ENCODE measurements around the gene SGMS1. TPM values are rescaled to one million over a fixed set of nuclear protein-coding genes. Genes with fewer than 3 reads are reported as not detected.
"Not testable (repeated sequence)": the region's sequence is repeated elsewhere in the genome, so short reads cannot be mapped to it uniquely, and the experiment has no call there.

The SGMS1 gene
- polyA plus RNA-seq, 3 donors: 53.2 to 57.3 (median 54.7) TPM

GRCh38 chr10:50561816-50562215, 61.9 kb downstream of the SGMS1 start:
- DNase-seq (ENCODE audit: low read depth in 3 of 3, low spot score in 2 of 3): no peak

- no peak for DNase-seq (ENCODE audit: low read depth in 3 of 3, low spot score in 2 of 3)
Measured at GRCh38 chr10:50561266-50561665, 62.5 kb downstream of the SGMS1 start.

DNA sequence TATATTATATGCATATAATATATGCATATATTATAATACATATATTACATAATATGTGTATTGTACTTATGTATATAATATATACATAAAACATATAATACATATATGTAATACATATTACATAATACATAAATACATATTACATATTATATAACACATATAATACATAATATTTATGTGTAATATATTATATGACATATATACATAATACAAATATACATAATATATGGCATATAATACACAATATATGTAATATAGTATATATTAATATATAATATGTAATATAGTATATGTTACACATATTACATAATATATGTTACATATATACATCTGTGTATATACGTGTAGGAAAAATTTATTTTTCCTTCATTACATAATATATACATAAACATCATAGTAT, 63.4 kb downstream of the SGMS1 start:
- DNase-seq (ENCODE audit: low read depth in 3 of 3, low spot score in 2 of 3): no peak

- DNase-seq (ENCODE audit: low read depth in 3 of 3, low spot score in 2 of 3): no peak
Measured at GRCh38 chr10:50558371-50558770, 65.4 kb downstream of the SGMS1 start.

DNA sequence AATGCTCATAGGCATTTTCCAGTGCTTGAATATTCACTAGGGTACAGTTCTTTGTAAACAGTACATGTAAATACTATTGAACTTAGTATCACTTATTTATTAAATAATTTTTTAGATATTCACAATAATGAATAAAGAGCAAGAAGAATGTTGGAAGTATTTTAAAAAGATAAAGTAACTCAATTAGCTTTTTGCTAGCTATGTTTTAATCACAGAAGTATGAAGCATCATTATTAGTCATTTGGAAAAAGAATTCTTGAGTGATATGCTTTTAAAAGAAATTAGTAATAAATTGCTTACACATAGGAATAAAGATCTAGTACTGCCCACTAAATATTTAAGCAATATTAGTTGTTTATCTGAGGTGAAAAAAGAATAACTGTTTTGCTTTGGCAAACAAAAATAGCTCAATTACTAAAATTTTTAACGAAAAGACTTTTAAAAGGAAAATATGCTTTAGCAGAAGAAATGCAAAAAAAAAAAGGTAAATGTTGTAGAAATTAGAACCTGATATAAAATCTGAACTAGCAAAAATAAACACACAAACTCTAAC, 66.5 kb downstream of the SGMS1 start:
- no peak for DNase-seq (ENCODE audit: low read depth in 3 of 3, low spot score in 2 of 3)

DNA sequence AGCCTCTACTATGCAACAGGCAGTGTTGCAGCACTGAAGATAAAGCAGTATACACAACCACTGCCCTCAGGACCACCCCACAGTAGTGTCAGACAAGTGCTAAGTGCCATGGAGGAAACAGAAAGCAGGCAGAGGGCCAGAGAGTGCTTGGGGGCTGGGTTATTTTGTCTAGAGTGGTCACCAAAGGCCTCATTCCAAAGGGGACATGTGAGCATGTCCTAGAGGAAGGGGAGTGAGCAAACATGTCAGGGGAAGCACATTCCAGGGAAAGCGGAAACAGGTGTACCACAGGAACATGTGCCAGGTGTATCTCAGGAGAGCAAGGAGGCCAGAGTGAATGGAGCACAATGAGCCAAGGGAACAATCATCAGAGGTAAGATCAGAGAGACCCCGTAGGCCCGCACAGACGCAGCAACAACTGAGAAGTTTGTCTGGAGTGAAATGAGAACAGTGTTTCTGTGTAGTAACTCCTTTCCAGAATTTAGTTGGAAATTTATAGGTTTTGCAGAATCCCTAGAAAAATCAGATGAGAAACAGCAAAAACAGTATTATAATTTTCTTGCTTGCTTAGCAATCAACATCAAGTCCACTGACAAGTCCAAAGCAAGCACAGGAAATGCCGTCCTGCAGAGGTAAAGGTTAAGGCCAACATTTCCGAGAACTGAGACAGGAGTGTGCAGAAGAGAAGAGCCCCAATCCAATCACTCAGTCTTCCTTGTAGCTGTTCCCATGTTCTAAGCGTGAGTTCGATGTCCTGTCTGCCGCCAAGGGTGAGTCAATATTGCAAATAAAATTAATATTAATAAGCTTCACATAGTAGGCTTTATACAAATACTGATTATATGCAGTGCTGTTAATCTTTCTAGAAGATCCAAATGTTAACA, 67.3 kb downstream of the SGMS1 start:
- DNase-seq (ENCODE audit: low read depth in 3 of 3, low spot score in 2 of 3): no peak

GRCh38 chr10:50554995-50555568, 68.7 kb downstream of the SGMS1 start:
- DNase-seq (ENCODE audit: low read depth in 3 of 3, low spot score in 2 of 3): no peak

GRCh38 chr10:50554376-50554994, 69.3 kb downstream of the SGMS1 start:
- no peak for DNase-seq (ENCODE audit: low read depth in 3 of 3, low spot score in 2 of 3)

DNA sequence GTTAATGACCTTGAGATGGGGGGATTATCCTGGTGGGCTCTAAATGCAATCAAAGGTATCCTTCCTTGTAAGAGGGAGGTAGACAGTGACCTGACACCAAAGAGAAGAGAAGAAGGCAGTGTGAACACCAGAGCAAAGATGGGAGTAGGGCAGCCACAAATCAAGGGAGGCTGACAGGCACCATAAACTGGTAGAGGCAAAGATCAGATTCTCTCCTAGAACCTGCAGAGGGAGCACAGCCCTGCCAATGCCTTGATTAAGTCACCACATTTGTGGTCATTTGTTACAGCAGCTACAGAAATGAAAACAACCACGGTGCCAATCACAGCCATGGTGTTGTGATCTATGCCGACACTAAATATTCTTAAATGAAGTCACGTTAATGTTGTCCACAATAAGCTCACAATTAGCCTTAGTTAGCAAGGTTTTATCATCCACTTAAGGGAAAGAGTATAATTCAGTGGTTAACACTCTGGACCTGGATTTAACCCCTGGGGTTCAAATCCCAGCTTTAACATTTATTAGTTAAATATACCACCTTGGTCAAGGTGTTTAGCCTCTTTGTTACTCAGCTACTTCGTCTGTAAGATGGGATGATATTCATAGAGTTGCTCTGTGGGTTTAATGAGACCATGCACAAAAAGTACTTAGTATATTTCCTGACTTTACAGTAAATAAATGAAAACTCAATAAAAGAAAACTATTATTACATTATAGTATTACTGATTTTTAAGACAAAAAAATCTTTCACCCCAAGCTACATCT, 70.8 kb downstream of the SGMS1 start:
- peak in 1 of 3 donors; percentile 31 for DNase-seq (ENCODE audit: low read depth in 3 of 3, low spot score in 2 of 3)

- DNase-seq (ENCODE audit: low read depth in 3 of 3, low spot score in 2 of 3): no peak
Measured at GRCh38 chr10:50552308-50552707, 71.4 kb downstream of the SGMS1 start.

DNA sequence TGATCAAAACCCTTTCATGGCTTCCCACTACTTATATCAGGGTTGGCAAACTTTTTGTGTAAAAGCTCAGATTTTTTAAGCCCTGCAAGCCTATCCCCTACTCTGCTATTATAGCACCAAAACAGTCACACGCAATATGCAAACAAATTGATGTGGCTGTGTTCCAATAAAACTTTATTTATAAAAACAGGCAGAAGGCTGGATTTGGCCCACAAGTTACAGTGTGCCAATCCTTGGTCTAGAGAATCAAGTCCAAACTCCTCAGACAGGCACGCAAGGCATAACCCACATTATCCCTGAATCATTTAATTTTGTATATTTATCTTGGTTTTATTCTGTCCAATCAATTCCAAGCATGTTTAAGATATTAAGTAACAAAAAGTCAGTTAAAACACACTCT, 71.9 kb downstream of the SGMS1 start:
- no peak for DNase-seq (ENCODE audit: low read depth in 3 of 3, low spot score in 2 of 3)

- no peak for DNase-seq (ENCODE audit: low read depth in 3 of 3, low spot score in 2 of 3)
Measured at GRCh38 chr10:50550291-50550839, 73.4 kb downstream of the SGMS1 start.

- not testable (repeated sequence) for DNase-seq (ENCODE audit: low read depth in 3 of 3, low spot score in 2 of 3)
Measured at GRCh38 chr10:50549186-50549585, 74.6 kb downstream of the SGMS1 start.

DNA sequence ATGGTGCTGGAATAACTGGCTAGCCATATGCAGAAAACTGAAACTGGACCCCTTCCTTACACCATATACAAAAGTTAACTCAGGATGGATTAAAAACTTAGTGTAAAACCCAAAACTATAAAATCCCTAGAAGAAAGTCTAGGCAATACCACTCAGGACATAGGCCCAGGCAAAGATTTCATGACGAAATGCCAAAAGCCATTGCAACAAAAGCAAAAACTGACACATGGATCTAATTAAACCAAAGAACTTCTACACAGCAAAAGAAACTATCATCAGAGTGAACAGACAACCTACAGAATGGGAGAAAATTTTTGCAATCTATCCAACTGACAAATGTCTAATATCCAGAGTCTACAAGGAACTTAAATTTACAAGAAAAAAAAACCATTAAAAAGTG, 75.3 kb downstream of the SGMS1 start:
- not testable (repeated sequence) for DNase-seq (ENCODE audit: low read depth in 3 of 3, low spot score in 2 of 3)

DNA sequence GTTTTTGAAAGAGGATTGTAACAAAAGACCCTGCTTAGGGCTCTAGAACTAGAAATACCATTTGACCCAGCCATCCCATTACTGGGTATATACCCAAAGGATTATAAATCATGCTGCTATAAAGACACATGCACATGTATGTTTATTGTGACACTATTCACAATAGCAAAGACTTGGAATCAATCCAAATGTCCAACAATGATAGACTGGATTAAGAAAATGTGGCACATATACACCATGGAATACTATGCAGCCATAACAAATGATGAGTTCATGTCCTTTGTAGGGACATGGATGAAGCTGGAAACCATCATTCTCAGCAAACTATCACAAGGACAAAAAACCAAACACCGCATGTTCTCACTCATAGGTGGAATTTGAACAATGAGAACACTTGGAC, 77.5 kb downstream of the SGMS1 start:
- DNase-seq (ENCODE audit: low read depth in 3 of 3, low spot score in 2 of 3): not testable (repeated sequence)

- no peak for DNase-seq (ENCODE audit: low read depth in 3 of 3, low spot score in 2 of 3)
Measured at GRCh38 chr10:50545846-50546245, 77.9 kb downstream of the SGMS1 start.

GRCh38 chr10:50544857-50545429, 78.8 kb downstream of the SGMS1 start:
- DNase-seq (ENCODE audit: low read depth in 3 of 3, low spot score in 2 of 3): no peak

DNA sequence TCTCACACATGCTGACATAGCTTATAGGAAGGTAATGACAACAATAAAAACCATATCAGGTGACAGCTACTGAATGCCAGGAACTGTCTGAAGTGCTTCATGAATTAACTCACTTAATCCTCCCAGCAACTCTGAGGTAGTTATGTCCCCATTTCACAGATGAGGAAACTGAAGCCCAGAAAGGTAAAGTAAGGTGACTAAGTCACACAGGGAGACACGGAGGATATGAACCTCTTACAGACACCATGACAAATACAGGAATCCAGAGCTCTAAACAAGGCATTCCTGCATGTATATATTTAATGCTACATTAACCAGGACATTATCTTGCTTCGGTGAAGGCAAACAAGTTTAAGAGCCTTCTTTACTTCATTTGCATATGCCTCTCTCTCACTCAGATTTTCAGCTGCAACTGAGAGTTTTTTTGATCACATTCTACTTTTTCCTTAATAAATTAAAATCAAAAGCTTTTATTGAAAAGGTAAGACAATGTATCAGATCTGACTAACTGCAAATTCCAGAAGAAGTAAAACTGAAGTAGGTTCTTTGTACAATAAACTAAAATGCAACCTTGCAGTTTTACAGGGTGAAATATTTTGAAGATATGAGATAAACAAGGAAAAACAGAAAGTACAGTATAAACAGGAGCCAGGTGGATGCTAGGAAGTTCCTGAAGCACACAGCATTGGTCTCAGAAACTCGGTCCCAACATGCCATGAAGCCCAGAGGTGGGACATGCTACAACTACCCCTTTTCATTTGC, 79.5 kb downstream of the SGMS1 start:
- DNase-seq (ENCODE audit: low read depth in 3 of 3, low spot score in 2 of 3): no peak

GRCh38 chr10:50542871-50543270, 80.9 kb downstream of the SGMS1 start:
- no peak for DNase-seq (ENCODE audit: low read depth in 3 of 3, low spot score in 2 of 3)

Measured in right renal cortex interstitium (tissue), 3 donors.